GM21737 (cell line): ENCODE data around the gene AUP1.

ENCODE experiments used
- ATAC-seq: cut with Tn5 transposase; IDR thresholded peaks from one replicate; pipeline ENCODE4 v1.9.1; 2021; ENCODE audit warnings: mild to moderate bottlenecking, moderate library complexity; ENCODE audit not compliant: unreplicated experiment

Gene AUP1

GRCh38 chr2:74556831-74557370 lies 27.4 kb upstream of the AUP1 start:
- ATAC-seq, result no peak

DNA sequence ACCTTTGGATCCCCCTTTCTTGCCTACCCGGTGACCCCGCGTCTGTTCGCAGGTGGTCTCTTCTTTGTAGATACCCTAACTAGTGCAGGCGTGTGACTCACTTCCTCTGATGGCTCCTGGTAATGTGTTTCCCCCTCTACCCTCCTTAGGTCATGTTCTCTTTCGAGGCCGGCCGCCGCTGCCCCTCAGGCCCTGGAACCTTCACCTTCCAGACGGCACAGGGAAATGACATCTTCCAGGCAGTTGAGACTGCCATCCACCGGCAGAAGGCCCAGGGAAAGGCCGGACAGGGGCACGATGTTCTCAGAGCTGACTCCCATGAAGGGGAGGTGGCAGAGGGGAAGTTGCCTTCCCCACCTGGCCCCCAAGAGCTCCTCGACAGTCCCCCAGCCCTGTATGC lies 26.7 kb upstream of the AUP1 start:
- ATAC-seq, result no peak

DNA sequence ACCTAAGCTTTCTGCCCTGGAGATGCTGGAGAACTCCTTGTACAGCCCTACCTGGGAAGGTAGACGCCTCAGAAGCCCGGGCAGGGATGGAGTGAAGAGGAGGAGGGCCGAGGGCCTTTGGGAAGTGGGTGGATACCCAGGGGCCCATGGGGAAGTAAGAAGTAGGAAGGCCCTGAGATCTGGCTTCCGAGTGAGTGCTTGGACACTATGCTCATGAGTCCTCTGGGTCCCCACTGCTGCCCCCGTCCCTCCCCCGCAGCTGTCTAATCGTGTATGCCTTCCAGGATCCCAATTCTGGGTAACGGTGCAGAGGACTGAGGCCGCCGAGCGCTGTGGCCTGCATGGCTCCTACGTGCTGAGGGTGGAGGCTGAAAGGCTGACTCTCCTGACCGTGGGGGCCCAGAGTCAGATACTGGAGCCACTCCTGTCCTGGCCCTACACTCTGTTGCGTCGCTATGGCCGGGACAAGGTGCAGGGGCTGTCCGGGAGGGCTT lies 26.2 kb upstream of the AUP1 start:
- ATAC-seq, result no peak

DNA sequence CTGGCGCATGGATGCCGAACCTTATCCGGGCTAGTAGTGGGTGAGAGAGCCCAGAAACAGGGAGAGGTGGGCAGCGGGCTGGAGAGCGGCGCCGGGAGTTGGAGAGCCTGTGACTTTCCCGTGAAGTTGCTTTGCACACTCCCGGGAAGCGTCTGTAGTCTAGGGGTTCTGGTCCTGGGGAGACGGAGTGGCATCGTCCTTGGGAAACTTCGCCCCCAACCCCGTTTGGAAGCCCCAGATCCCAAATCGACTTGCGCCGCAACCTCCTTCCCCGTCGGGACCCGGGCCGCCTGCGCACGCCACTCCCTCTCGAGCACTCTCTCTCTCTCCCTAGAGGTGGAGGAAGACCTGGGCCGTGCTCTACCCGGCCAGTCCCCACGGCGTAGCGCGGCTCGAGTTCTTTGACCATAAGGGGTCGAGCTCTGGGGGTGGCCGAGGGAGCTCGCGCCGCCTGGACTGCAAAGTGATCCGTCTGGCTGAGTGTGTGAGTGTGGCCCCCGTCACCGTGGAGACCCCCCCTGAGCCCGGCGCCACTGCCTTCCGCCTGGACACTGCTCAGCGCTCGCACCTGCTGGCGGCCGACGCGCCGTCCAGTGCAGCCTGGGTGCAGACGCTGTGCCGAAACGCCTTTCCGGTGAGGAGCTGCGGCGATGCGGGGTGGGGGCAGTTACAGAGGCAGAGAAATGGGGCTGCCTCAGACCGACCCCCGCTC lies 25.5 kb upstream of the AUP1 start:
- ATAC-seq, result peak; percentile 38

DNA sequence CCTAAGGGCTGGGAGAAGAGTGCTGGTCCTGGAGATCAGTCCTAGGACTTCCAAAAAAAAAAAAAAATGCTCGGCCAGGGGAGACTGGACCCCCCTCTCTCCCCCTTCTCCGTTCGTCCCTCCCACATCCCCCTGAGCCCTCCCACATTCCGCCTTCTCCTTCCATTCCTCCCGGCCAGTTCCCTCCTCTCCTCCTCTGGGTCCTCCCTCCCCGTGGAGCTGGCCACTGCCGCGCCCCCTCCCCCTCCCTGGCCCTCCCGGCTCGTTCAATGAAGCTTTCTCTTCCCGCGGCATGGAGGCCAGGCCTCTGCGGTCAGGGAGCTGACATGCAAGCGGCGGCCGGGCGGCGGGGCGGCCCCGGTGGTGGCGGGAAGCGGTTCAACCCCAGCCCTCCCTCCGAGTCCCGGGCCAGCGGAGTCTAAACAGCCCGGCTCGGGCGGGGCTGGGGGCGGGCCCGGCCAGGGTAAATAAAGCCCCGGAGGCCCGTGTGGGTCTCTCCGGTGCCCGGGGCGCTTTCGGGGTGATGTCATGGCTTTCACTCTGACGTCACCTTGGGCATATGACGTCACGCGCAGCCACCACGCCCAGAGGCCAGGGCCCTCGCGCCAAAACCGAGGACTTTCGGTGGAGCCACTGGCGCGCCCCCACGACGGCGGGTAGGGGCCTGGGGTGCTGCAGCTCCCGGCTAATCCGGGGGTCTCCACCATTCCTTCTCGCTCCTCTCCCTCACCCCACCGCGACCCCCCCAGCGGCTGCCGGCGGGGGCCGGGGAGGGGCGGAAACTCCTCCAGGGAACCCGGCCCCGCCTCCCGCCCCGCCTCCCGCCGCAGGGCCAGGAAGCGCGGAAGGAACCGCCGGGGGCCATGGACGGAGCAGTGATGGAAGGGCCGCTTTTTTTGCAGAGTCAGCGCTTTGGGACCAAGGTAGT lies 24.6 kb upstream of the AUP1 start, which contains the start of the genes DOK1 and LOXL3:
Gene DOK1 (plus strand): TSS at position 829 of the 928 bp plus-strand sequence. CDS start 35 bp downstream, at position 864.
Gene LOXL3 (minus strand): TSS at position 51 of the 928 bp plus-strand sequence. CDS start 1,308 bp downstream, outside the sequence.
- ATAC-seq, result peak; percentile 49

DNA sequence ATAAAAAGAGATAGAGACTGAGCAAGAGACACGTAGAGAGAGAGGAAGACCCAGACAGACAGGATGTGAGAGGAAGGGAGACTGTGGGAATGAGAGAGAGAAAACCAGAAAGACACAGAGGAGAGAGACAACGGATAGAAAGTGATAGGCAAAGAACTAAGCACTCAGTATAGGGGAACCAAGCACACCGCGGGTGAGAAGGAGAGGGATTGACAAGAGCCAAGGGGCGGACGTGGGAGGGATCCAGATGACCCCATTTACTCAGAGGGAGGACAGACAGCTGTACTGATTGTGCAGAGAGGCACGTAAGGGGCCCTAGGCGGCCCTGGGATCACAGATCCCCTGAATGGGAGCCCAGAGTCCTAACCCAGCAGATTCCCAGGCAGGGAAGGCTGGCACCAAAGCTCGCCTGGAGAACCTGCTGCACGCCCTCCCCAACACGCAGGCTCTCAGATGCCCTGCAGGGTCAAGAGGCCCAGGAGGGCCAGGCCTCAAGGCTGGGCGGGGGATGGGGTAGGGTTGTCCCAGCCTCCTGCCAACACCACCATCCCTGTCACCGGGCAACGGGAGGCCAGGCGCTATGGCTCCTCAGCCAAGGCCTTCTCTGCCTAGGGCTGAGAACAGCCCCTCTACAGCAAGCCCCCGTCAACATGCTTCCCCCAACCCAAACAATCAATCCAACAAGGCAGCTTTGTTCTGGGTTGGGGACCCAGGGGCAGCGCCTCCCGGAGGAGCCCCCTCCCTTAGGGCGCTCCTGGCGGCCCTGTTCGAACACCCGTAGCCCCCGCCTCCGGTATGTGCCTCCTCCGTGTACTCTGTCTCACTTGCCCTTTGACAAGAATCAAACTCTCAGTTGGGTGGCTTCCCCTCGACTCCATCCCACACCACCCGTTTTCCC lies 23.7 kb upstream of the AUP1 start:
- no peak for ATAC-seq

DNA sequence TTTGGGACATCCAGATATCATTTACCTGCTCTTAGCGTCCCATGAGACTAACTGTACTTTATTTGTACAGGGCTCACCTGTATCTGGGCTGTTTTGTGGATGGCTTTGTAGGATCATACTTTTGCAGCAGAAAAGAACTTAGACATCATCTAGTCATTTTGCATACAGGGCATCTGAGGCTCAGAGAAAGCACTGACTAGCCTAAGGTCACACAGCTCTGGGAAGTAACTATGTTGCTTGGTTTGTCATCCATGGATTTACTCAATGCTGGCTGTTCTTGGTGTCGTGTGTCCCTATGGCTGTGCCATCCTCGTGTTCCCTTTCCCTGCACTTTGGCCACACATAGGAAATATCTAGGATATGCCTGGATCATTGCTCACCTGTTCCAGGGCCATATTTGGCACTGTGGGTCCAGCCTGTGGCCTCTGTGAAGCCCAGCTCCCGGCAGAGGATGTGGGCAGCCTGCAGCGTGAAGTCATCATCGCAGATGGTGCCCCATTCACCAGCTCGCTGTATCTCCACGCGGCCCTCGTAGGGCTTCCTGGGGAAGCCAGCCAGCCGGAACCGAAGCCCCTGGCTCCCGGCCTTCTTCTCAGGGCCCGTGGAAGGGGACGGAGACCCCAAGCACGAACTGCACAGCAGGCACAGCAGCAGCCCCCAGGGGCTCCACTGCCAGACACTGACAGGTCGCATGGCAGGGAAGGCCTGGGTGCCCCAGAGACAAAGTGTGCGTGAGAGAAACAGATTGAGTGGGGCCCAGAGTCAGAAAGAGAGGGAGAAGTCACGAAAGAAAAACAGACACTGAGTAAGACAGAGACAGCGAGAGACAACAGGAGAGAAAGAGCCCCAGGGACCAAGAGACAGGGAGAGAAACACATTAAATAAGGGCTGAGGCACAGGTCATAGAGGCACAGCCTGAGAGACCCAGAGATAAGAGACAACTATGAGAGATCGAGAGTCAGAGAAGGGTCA lies 22.7 kb upstream of the AUP1 start:
- no peak for ATAC-seq

DNA sequence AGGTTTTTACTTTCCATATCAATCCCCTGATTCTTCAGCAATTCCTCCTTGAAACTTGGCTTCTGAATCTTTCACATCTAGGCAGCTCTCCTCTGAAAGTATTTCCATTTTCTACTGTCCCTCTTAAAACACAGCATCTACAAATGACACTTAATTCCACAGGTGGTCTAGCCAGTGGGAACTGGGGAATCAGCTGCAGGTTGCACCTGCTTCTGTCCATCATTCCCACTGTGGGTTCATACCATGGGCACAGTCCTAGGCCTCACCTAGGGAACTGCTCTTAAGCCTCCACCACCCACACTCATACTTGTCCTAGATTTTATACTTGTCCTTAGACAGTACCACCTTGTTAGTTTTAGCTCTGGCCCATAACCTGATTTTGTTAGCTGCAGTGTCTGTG lies 22.0 kb upstream of the AUP1 start:
- no peak for ATAC-seq

DNA sequence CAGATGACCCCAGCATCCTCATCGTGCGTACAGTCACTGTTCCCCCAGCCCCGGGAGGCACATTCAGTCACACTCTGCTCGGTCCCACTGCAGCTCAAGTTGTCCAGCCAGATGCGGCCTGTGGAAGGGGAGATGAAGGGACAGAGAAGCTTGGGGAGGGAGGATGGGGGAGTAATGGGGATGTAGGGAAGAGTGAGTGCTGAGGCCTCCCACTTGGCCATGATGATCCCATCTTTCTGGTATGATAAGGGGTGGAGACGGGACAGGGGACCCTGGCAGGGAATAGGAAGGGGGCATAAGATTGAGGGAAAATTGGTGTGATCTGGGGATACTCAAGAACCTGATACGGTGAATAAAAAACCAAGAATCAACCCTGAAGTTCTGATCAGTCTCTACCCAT lies 20.7 kb upstream of the AUP1 start:
- ATAC-seq, result no peak

DNA sequence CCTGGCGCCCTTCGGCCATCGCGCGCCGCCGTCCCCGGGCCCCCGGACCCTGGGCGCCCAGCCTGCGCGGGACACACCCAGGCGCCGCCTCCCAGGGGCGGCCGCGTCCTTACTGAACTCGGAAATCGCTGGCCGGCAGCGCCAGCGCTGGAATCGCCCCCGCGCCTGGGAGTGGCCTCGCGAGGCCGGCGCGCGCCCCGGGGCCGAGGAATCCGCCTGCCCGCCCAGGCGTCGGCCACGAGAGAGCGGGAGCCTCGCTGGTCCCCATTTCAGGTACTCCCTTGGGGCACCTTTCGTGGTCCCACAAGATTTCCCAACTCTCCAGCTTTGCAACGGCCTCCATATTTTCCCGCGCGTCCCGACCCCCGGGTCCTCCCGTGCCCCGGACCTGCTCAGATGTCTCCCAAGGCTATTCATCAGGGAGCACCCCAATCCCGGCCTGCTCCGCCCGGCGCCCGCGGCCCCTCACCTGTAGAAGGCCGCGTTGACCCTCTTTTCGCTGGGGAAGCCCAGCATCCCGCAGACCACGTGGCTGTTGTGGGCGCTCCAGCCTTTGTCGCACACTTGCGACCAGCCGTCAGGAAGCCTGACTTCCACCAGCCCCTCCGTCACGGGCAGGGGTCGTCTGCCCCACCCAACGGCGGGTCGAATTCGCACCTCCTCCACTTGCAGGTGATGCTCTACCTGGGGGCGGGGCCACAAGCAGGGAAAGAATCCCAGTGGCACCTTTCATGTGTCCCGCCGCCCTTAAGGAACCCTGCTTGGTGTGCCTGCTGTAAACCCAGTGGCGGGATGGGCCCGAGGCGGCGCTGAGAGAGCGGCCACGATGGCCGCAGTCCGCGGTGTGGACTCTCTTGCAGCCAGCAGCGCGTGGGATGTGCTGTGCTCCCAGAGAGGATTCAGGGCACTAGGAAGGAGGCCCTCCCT lies 19.7 kb upstream of the AUP1 start:
- peak; percentile 37 for ATAC-seq

GRCh38 chr2:74548285-74548899 lies 18.9 kb upstream of the AUP1 start:
- no peak for ATAC-seq

GRCh38 chr2:74546004-74546403 lies 16.5 kb upstream of the AUP1 start:
- no peak for ATAC-seq

GRCh38 chr2:74544634-74545033 lies 15.1 kb upstream of the AUP1 start:
- ATAC-seq, result no peak

- ATAC-seq, result no peak
These were observed 13.5 kb upstream of the AUP1 start for GRCh38 chr2:74542978-74543377.

GRCh38 chr2:74540291-74540690 lies 10.8 kb upstream of the AUP1 start:
- no peak for ATAC-seq

- no peak for ATAC-seq
These were observed 9.4 kb upstream of the AUP1 start for GRCh38 chr2:74538881-74539339.

DNA sequence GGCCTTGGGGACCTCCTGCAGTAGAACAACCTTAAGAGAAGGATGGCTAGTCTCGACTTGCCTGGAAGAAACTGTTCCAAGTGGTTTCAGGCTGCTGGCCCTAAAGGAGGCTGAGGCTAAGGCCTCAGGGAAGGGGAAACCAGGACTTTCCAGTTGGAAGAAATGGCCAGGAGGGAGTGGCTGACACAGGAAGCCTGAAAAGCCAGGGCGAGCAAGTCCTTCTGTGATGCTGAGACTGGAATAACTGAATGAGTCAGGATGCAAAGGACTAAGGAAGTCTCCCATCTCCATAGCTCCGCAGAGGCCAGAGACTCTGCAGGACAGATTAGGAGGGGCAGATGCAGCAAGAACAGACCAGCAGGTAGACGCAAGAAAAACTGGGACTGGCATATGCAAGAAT lies 7.6 kb upstream of the AUP1 start:
- ATAC-seq, result no peak
